Kidney tubule cell (primary cell): ENCODE results near the gene NPEPL1.
"Not testable (repeated sequence)": the region's sequence is repeated elsewhere in the genome, so short reads cannot be mapped to it uniquely, and the experiment has no call there.

ENCODE experiments used
- DNase-seq: peaks from one replicate; pipeline ENCODE4 v3.0.0-alpha.2; 2018; ENCODE audit warnings: low spot score

Gene NPEPL1

DNA sequence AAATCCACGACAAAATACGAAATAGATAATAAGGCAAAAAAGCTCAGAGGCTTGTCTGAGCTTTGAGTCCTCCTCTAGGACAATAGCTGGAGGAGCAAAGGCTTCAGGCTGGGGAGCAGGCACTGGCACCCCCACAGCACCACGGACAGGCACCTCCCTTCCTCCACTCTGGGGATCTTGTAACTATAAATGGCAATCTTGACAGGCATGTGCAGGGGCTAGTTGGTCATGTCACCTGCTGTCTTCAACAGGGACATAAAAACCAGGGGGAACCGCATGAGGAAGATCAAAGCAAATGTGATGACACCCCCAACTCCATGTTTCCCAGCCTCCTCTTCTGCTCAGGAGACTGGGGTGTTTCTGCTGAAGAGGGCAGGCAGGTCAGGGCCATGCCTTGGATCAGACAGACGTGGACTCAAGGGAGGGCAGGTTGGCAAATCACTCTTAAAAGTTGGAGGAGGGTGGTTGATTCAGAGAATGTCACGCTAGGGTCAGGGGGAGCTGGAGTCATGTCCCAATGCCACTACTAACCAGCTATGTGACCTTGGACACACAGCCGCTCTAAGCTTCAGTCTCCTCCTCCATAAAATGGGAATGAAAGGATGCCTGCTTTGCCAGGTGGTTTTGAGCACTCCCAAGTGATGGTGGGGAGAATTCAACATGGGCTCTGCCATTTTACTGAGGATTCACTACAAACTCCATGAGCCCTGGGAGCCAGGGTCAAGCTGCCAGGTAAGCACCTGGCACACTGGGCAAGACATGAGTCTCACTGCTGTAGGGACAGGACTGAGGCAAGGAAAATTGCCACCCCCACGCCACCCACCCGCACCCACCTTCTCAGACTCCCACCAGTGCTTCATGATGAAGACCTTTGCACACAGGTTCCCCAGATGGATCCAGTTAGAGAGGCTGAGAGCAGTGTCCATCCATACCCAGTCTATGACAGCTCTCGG, 48.0 kb downstream of the NPEPL1 start:
- no peak for DNase-seq

- DNase-seq, result no peak
Observed at GRCh38 chr20:58741384-58741783, 48.8 kb downstream of the NPEPL1 start.

DNA sequence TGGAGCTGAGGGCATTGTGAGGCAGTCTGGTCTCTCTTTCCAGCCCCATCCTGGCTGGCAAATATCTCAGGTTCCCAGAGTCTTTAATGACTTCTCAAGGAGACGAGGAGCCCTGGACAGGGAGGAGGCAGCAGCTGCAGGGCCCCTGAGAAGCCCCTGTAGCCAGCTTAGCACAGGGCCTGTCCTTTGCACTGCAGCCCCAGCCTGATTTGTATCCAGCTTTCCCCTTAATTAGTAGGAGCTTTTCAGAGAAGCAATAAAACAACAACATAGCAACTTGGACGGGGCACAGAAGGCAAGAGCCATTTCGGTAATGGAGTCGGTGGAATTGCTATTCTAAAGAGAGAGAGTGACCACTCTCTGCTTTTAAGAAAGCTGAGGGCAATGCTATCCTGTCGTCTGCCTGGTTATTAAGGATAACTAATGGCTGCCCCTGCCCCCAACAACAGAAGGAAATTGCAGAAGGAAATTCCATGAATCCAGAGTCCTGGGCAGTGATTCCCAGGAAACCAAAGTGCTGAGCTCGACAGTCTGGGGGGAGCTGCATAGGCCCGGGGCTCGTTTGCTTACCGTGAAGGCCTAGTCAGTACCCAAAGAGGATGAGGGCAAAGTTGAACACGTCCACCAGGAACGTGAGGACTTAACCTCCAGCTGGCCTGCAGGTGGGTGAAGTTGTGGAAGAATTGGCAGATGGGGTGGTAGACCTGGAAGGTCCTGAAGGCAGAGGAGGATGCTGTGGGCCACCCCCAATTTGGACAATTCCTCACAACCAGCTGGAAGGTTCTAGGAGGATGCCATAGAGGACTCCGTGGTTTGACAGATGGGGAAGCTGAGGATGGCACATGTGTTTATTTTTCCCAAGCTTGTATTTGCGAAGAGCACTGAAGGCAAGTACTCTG, 50.3 kb downstream of the NPEPL1 start:
- DNase-seq, result no peak

DNA sequence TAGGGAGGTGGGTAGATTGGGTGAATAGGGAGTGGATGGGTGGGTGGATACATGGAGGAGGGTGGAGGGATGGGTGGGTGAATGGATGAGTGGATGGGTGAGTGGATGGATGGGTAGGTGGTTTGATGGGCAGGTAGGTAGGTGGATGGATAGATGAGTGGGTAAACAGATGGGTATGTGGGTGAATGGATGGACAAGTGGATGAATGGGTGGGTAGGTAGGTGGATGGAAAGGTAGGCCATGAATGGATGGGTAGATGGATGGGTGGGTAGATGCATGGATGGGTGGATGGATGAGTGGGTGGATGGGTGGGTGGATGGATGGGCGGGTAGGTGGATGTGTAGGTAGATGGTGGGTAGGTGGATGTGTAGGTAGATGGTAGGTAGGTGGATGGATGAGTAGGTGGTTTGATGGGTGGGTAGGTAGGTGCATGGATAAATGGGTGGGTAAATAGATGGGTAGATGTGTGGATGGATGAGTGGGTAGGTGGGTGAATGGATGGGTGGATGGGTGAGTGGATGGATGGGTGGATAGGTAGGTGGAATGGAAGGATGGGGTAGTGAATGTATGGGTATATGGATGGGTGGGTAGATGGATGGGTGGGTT, 51.4 kb downstream of the NPEPL1 start:
- no peak for DNase-seq

DNA sequence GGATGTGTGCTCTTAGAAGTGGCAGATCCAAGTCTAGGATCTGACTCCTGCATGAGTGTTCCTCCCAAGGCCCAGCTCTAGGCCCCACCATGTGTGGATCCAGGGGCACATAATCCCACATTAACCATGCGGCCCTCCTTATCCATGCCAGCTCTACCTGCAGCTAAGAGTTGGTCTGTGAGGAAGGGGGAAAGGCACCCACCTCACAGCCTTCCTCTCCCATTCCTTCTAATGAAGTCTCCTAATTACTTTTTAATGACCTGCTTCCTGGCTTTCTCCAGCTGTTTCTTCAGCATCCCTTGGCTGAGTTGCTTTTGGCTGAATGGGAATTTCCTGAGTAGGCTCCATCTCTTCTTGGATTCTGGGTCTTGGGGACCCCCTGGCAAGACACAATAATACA, 52.2 kb downstream of the NPEPL1 start:
- DNase-seq, result no peak

GRCh38 chr20:58745391-58745790, 52.8 kb downstream of the NPEPL1 start:
- DNase-seq, result no peak

DNA sequence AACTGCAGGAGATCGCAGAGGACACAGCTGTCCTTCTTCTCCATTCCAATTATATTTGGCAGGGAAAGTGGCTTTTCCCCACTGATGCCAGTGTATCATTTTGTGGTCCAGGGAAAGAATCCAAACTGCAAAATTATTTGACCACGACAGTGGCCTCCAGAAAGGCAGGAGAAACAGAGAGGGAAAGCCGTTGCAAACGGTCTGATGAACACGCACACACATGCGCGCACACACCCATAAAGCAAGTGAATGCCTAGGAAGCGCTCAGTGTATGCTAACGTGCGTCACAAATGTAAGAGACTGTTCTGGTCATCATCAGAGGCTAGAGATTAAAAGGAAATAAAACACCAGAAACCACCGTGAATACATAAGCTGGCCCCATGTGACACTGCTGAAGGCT, 54.0 kb downstream of the NPEPL1 start:
- no peak for DNase-seq

DNA sequence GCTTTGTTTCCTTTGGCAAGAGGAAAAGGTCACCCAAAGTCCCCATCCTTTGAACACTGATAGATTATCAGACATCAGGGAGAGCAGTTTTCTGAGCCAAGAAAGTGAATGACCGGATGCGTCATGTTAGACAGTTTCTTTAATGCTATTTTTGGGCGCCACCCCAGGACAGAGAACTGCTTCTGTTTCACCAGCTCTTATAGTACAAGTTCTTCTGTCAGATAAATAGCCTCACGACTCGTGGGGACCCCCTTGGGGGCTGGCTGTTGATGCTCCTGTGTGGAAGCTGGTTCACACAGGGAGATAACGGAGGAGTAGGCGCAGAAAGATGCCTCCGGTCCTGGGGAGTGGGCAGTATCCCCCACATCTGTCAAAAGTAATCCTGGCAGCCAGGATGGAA, 54.6 kb downstream of the NPEPL1 start:
- DNase-seq, result no peak

DNA sequence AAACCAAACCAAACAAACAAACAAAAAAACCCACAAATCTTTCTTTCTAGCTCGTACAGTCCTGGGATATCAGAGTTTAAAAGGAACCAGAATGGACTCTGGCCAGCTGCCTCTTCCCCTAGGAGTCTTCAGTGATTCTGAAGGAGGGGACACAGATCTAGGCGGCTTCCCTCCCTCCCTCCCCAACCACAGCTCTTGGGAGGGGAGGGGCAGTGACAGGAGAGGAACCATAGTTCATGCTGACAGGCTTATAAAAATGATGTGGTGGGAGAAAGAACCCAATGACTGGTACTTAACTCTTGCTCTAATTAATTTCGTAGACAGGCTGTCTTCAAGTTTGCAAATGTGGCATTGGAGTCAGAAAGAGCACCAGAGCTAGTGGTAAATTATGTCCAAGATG, 56.0 kb downstream of the NPEPL1 start:
- DNase-seq, result no peak

DNA sequence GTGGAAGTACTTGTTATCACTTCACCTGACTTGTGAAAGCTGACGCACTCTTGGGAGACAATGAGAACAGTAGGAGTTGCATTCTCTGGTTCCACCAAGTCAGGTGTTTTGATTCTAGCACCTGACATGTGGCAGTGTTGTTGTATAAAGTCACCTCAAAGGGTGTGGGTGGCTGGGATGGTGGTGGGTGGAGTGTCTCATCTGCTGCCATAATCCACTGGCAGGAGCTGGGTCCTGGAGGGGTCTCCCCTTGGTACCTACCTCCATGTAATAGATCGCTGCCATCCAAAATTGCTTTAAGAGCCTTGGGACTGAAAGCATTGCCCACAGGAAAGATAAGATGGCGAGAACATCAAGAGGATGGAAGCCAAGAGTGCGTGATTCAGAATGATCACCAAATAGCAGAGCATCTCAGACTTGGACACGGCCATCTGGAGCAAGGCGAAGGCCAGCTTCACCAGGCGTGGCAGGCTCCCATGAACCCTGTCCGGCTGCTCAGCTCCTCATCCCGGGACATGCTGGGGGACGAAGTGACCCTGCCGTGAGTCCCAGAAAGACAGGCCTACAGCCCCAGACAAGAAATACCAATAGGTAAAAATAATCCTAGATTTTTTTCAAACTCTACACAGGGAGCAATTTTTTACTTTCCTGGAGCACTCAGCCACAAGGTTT, 56.6 kb downstream of the NPEPL1 start:
- DNase-seq, result no peak

GRCh38 chr20:58749979-58750378, 57.4 kb downstream of the NPEPL1 start:
- DNase-seq, result no peak

DNA sequence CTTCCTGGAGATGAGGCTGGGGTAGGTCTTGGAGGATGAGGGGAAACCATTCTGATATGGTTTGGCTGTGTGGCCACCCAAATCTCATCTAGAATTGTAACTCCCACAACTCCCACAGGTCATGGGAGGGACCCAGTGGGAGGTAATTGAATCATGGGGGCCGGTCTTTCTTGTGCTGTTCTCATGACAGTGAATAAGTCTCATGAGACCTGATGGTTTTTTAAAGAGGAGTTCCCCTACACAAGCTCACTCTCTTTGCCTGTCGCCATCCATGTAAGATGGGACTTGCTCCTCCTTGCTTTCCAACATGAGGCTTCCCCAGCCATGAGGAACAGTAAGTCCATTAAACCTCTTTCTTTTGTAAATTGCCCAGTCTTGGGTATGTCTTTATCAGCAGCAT, 58.1 kb downstream of the NPEPL1 start:
- not testable (repeated sequence) for DNase-seq

DNA sequence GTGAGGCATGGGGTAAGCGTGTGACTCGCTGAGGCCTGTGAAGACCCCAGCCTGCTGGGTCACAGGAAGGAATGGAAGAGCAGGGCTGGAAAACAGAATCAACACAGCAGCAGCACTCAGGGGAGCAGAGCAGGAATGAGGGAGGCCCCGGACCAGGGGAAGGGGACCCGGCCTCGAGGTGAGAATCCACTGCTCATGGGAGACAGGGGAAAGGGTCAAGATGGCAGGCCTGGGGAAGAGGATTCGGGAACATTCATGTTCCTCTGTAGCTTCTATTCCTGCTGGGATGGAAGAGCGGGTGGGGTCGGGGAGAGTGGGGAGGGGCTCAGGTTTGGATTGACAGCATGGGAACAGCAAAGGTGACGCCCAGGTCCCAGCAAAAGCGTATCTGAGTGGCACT, 59.4 kb downstream of the NPEPL1 start:
- DNase-seq, result no peak

DNA sequence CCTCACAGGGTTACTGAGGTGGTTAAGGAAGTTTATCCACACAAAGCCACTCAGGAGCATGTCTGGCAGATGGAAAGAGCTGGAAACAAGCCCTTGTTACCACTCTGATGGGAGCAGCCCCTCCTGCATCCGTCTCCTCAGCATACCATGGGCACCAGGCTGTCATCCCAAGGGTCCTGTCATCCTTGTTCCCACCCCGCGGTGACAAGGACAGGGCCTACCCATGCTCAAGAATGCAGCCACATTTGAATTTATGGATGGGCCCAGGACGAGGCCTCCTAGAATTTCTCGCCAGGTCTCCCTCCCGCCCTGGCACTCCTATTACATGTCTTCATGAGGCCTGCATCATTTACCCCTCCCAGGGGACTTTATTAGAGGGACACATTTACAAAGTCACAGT, 60.0 kb downstream of the NPEPL1 start:
- no peak for DNase-seq

DNA sequence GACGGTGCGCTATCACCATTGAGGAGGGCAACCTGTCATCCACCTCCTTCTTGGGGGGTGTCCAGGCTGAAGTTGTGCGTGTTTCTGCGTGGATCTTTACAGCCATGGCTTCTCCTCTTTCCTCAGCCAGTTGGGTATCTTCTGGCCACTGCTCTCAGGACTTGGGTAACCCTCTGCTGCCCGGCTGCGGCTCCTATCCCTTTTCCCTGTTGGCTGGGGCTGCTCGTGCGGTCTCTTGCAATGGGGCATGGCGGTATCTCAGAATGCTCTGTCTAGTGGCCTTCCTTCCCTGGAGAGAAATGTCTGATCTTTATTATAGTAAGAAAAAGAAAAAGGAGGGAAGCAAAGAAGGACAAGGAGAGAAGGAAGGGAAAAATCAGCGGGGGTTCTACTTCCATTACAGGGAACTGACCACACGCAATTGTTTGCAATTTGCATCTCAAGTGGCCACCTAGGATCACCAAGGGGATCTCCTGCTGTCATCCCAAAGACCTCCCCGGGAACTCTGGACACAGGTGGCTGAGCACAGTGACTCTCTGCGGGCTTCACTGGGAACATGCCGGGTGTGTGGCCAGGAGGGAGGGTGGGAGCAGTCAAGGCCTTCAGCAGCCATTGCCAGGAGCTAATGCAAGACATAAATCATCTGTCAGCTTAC, 60.8 kb downstream of the NPEPL1 start:
- peak; percentile 1 for DNase-seq

- no peak for DNase-seq
Observed at GRCh38 chr20:58753922-58754551, 61.4 kb downstream of the NPEPL1 start.

- DNase-seq, result no peak
Observed at GRCh38 chr20:58754584-58754983, 62.0 kb downstream of the NPEPL1 start.

- DNase-seq, result no peak
Observed at GRCh38 chr20:58755062-58755697, 62.6 kb downstream of the NPEPL1 start.

GRCh38 chr20:58755766-58756449, 63.3 kb downstream of the NPEPL1 start:
- DNase-seq, result no peak

GRCh38 chr20:58756450-58756775, 63.8 kb downstream of the NPEPL1 start:
- DNase-seq, result no peak
